ENCODE measurements around the gene RNF111. TPM values are rescaled to one million over a fixed set of nuclear protein-coding genes. Genes with fewer than 3 reads are reported as not detected.
A peak's percentile ranks its signal among the peaks of the same experiment; 100 is the strongest.

Gene RNF111
- total RNA-seq, 1 donor from 2014 or later, result 33.0 TPM

GRCh38 chr15:59052915-59053407 lies 65.5 kb downstream of the RNF111 start:
- no peak for DNase-seq (ENCODE audit: low spot score in 2 of 2)

GRCh38 chr15:59053482-59053881 lies 66.0 kb downstream of the RNF111 start:
- no peak for FAIRE-seq
- DNase-seq (ENCODE audit: low spot score in 2 of 2), result no peak

More at GRCh38 chr15:59052915-59053407, 65.5 kb downstream of the RNF111 start:
- FAIRE-seq, result no peak

- DNase-seq (ENCODE audit: low spot score in 2 of 2) (no peak), FAIRE-seq (no peak)
These were observed 71.7 kb downstream of the RNF111 start for GRCh38 chr15:59059076-59059597.

- DNase-seq (ENCODE audit: low spot score in 2 of 2) (no peak), FAIRE-seq (no peak)
These were observed 72.9 kb downstream of the RNF111 start for GRCh38 chr15:59060348-59060747.

GRCh38 chr15:59063042-59063441 lies 75.6 kb downstream of the RNF111 start:
- no peak for DNase-seq (ENCODE audit: low spot score in 2 of 2)
- FAIRE-seq, result no peak

GRCh38 chr15:59069430-59069829 lies 82.0 kb downstream of the RNF111 start:
- no peak for FAIRE-seq

GRCh38 chr15:59074607-59075006 lies 87.1 kb downstream of the RNF111 start:
- DNase-seq (ENCODE audit: low spot score in 2 of 2), result no peak
- no peak for FAIRE-seq

More at GRCh38 chr15:59069430-59069829, 82.0 kb downstream of the RNF111 start:
- no peak for DNase-seq (ENCODE audit: low spot score in 2 of 2)

- DNase-seq (ENCODE audit: low spot score in 2 of 2) (no peak), FAIRE-seq (no peak)
These were observed 100.3 kb downstream of the RNF111 start for GRCh38 chr15:59087731-59088130.

- FAIRE-seq, result peak; percentile 21
- no peak for DNase-seq (ENCODE audit: low spot score in 2 of 2)
These were observed 106.6 kb downstream of the RNF111 start for GRCh38 chr15:59094077-59094476.

GRCh38 chr15:59096429-59096828 lies 109.0 kb downstream of the RNF111 start:
- FAIRE-seq, result no peak
- no peak for DNase-seq (ENCODE audit: low spot score in 2 of 2)

- DNase-seq (ENCODE audit: low spot score in 2 of 2) (no peak), FAIRE-seq (no peak)
These were observed 111.8 kb downstream of the RNF111 start for GRCh38 chr15:59099162-59099685.

GRCh38 chr15:59104602-59104911 lies 117.1 kb downstream of the RNF111 start:
- DNase-seq (ENCODE audit: low spot score in 2 of 2) (no peak), FAIRE-seq (no peak)

- FAIRE-seq, result peak; percentile 39
These were observed 117.7 kb downstream of the RNF111 start, which contains the start of gene CCNB2 for GRCh38 chr15:59104912-59105732. Gene CCNB2, plus strand, starts transcription at chr15:59105146. Its CDS starts 123 bp downstream, at chr15:59105269.

GRCh38 chr15:59105854-59106253 lies 118.4 kb downstream of the RNF111 start:
- FAIRE-seq (no peak), DNase-seq (ENCODE audit: low spot score in 2 of 2) (no peak)

More at GRCh38 chr15:59104912-59105732, 117.7 kb downstream of the RNF111 start, which contains the start of gene CCNB2:
- DNase-seq (ENCODE audit: low spot score in 2 of 2), result peak; percentile 74 to 94

GRCh38 chr15:59111251-59111650 lies 123.8 kb downstream of the RNF111 start:
- no peak for DNase-seq (ENCODE audit: low spot score in 2 of 2)
- FAIRE-seq, result no peak

GRCh38 chr15:59115047-59115446 lies 127.6 kb downstream of the RNF111 start:
- no peak for FAIRE-seq
- no peak for DNase-seq (ENCODE audit: low spot score in 2 of 2)

- DNase-seq (ENCODE audit: low spot score in 2 of 2) (no peak), FAIRE-seq (no peak)
These were observed 128.7 kb downstream of the RNF111 start for GRCh38 chr15:59116141-59116540.

GRCh38 chr15:59116771-59117170 lies 129.3 kb downstream of the RNF111 start:
- FAIRE-seq (no peak), DNase-seq (ENCODE audit: low spot score in 2 of 2) (no peak)

- FAIRE-seq, result no peak
These were observed 132.2 kb downstream of the RNF111 start for GRCh38 chr15:59119625-59120024.

GRCh38 chr15:59120937-59121336 lies 133.5 kb downstream of the RNF111 start:
- no peak for FAIRE-seq
- DNase-seq (ENCODE audit: low spot score in 2 of 2), result no peak

More at GRCh38 chr15:59119625-59120024, 132.2 kb downstream of the RNF111 start:
- DNase-seq (ENCODE audit: low spot score in 2 of 2), result no peak

GRCh38 chr15:59124261-59124660 lies 136.8 kb downstream of the RNF111 start:
- DNase-seq (ENCODE audit: low spot score in 2 of 2), result no peak
- FAIRE-seq, result no peak
